ENCODE data around the gene FECH. TPM values are rescaled to one million over a fixed set of nuclear protein-coding genes. Genes with fewer than 3 reads are reported as not detected.

Gene FECH
- total and polyA plus RNA-seq, 4 donors = 4.5 to 107 (median 20.4) TPM

DNA sequence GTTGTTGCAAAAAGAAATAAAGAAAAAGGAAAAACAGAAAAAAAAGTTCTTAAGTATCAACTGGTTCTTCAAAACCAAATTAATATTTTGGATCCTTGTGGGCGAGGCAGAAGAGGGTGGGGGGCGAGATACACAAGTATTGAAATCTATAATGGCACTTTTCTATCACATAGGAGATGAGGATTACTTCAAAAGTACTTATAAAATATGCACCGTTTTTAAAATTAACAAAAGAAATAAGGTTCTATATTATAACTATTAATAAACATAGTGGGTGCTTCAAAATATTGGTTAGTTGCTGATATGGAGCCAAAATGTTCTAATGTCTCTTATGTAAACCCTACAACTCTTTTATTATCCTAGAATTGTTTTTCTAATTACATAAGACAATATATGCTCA is 2.1 kb downstream of the FECH start:
- no peaks in the 10 kb centered on the region for H3K9me3 ChIP-seq (ENCODE audit: control insufficient read depth in 4 of 4, insufficient read depth in 3 of 4, low read length in 3 of 4)
- TF ChIP-seq, protein P1, sequence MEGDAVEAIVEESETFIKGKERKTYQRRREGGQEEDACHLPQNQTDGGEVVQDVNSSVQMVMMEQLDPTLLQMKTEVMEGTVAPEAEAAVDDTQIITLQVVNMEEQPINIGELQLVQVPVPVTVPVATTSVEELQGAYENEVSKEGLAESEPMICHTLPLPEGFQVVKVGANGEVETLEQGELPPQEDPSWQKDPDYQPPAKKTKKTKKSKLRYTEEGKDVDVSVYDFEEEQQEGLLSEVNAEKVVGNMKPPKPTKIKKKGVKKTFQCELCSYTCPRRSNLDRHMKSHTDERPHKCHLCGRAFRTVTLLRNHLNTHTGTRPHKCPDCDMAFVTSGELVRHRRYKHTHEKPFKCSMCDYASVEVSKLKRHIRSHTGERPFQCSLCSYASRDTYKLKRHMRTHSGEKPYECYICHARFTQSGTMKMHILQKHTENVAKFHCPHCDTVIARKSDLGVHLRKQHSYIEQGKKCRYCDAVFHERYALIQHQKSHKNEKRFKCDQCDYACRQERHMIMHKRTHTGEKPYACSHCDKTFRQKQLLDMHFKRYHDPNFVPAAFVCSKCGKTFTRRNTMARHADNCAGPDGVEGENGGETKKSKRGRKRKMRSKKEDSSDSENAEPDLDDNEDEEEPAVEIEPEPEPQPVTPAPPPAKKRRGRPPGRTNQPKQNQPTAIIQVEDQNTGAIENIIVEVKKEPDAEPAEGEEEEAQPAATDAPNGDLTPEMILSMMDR (IDR thresholded peaks at IDR 0.05; ENCODE audit: control extremely low read depth, extremely low read depth) = no peak
- H3K4me1 ChIP-seq (ENCODE audit: control insufficient read depth in 5 of 5, insufficient read depth in 5 of 5, low read length in 5 of 5) = peaks cover 0 to 10% (median 8%) of the 10 kb centered on the region in 5 donors
- H3K36me3 ChIP-seq (ENCODE audit: control insufficient read depth in 4 of 4, insufficient read depth in 4 of 4, low read length in 4 of 4) = peaks cover 0 to 15% (median 5%) of the 10 kb centered on the region in 4 donors
- H3K27ac ChIP-seq (ENCODE audit: low read depth in 1 of 2, low read length in 1 of 2) = no peak overlapping the region
- WGBS, 2 donors = 94 to 95% methylated on average over 3 of the region's 3 CpGs
- no peak overlapping the region for H3K9ac ChIP-seq (ENCODE audit: insufficient read depth in 1 of 2, low read length in 2 of 2)
- ATAC-seq (ENCODE audit: insufficient read depth, low FRiP score) (no peak), DNase-seq (no peak)
- no peak overlapping the region for H3K4me3 ChIP-seq
- no peaks in the 10 kb centered on the region for H3K27me3 ChIP-seq (ENCODE audit: control insufficient read depth in 3 of 3, insufficient read depth in 3 of 3, low read length in 2 of 3)

- ATAC-seq (ENCODE audit: insufficient read depth, low FRiP score) (no peak), DNase-seq (no peak)
- H3K9me3 ChIP-seq (ENCODE audit: control insufficient read depth in 4 of 4, insufficient read depth in 3 of 4, low read length in 3 of 4) = no peaks in the 10 kb centered on the region
- no peak overlapping the region for H3K9ac ChIP-seq (ENCODE audit: insufficient read depth in 1 of 2, low read length in 2 of 2)
- no peaks in the 10 kb centered on the region for H3K27me3 ChIP-seq (ENCODE audit: control insufficient read depth in 3 of 3, insufficient read depth in 3 of 3, low read length in 2 of 3)
- TF ChIP-seq, protein P1 (IDR thresholded peaks at IDR 0.05; ENCODE audit: control extremely low read depth, extremely low read depth) = no peak
- peaks cover 0 to 10% (median 8%) of the 10 kb centered on the region in 5 donors for H3K4me1 ChIP-seq (ENCODE audit: control insufficient read depth in 5 of 5, insufficient read depth in 5 of 5, low read length in 5 of 5)
- H3K4me3 ChIP-seq = no peak overlapping the region
- peaks cover 2 to 15% (median 8%) of the 10 kb centered on the region in 4 donors for H3K36me3 ChIP-seq (ENCODE audit: control insufficient read depth in 4 of 4, insufficient read depth in 4 of 4, low read length in 4 of 4)
- H3K27ac ChIP-seq (ENCODE audit: low read depth in 1 of 2, low read length in 1 of 2) = no peak overlapping the region
- 93 to 99% methylated on average over 11 of the region's 11 CpGs for WGBS, 2 donors
Measured at GRCh38 chr18:57583297-57583835, 3.1 kb downstream of the FECH start.

DNA sequence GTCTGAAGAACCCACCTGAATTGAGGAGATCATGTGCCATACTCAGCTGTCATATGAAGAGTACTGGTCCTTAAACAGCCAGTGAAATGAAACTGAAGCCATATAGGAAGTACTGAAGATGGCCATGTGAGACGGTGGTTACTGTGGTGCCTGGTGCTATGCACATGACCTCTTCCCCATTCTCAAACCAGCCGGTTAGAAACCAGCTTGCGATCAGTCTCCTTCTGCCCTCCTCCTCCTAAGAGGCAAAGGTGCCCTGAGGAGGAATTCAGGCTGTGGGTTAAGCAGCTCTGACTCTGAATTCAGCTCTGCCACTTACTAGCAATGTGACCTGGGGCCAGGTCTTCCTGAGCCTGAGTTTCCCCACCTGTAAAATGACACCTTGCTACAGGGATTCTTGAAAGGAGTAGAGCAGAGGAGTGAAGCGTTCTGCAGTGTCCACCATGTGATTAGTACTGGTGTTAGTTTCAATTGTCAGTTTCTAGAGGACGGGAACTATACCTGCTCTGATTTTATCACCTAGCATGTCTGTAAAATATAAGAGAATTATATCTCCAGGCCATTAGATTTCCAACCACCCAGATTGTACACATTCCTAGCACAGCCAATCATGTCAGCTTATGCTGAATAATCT is 5.1 kb downstream of the FECH start:
- H3K27me3 ChIP-seq (ENCODE audit: control insufficient read depth in 3 of 3, insufficient read depth in 3 of 3, low read length in 2 of 3) = no peaks in the 10 kb centered on the region
- no peaks in the 10 kb centered on the region for H3K9me3 ChIP-seq (ENCODE audit: control insufficient read depth in 4 of 4, insufficient read depth in 3 of 4, low read length in 3 of 4)
- H3K4me3 ChIP-seq = no peak overlapping the region
- WGBS, 2 donors = 56 to 68% methylated on average over 5 of the region's 5 CpGs
- TF ChIP-seq, protein P1 (IDR thresholded peaks at IDR 0.05; ENCODE audit: control extremely low read depth, extremely low read depth) = no peak
- peaks cover 0 to 10% (median 8%) of the 10 kb centered on the region in 5 donors for H3K4me1 ChIP-seq (ENCODE audit: control insufficient read depth in 5 of 5, insufficient read depth in 5 of 5, low read length in 5 of 5)
- H3K36me3 ChIP-seq (ENCODE audit: control insufficient read depth in 4 of 4, insufficient read depth in 4 of 4, low read length in 4 of 4) = peaks cover 5 to 24% (median 14%) of the 10 kb centered on the region in 4 donors
- DNase-seq (peak in 1 of 3 donors; percentile 16), ATAC-seq (ENCODE audit: insufficient read depth, low FRiP score) (no peak)
- no peak overlapping the region for H3K9ac ChIP-seq (ENCODE audit: insufficient read depth in 1 of 2, low read length in 2 of 2)
- no peak overlapping the region for H3K27ac ChIP-seq (ENCODE audit: low read depth in 1 of 2, low read length in 1 of 2)

Measured in lung (tissue), 12 donors.